Fibroblast of skin of abdomen (primary cell): Measurements from ENCODE around the gene DHRS4.
"Not testable (repeated sequence)": the region's sequence is repeated elsewhere in the genome, so short reads cannot be mapped to it uniquely, and the experiment has no call there.

ENCODE experiments used
- DNase-seq: peaks from one replicate; pipeline ENCODE4 v3.0.0-alpha.2; 2013

Gene DHRS4

DNA sequence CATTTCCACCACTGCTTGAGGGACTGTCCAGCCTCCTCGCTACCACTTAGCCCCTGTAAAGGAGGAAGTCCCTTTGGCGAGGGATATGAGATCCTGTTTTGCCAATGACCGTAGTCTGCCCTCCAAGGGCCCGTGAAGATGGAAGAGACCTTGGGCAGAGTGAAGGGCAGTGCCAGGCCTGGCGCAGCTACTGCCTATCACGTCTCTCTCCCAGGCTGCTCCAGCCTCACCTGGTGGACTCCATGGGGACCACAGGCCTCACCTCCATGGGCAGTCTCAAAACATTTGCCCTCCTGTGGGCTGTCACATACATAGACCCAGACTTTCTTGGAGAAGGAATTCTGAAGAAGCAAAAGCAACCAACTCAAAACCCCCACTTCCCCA, 34.6 kb downstream of the DHRS4 start:
- not testable (repeated sequence) for DNase-seq

DNA sequence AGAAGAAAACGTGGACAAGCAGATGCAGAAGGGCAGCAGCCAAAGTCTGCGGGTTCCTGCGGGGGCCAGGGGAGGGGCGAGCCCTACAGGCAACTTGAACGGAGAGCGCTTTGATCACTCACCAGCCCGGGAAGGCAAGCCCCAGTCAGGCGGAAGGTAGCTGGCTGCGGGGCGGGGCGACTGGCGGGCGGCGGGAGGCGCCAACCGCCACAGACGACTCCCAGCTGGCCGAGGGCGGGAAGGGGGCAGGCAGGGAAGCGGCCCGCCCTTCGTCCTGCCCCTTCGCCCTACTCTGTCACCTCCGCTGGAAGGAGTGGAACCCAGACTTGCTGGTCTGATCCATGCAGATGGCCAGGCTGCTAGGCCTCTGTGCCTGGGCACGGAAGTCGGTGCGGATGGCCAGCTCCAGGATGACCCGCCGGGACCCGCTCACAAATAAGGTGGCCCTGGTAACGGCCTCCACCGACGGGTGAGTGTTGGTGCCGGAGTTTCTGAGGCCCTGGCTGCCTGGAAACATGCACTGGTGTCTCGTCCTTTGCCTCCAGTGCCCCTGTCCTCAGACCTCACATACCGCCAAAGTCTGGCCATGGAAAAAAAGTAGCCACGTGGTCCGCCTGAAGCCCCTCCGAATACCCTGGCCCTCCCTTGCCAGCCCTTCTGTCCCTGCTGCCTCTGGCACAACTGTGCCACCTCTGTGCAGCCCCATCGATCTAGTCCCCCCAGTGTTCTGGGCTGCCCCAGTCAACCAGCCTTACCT, 35.2 kb downstream of the DHRS4 start, which contains the start of gene DHRS4L2:
Gene DHRS4L2, plus strand, starts transcription at position 323 of the 757 bp plus-strand sequence. Its CDS starts 19 bp downstream, at position 342.
- DNase-seq: peak; percentile 64

DNA sequence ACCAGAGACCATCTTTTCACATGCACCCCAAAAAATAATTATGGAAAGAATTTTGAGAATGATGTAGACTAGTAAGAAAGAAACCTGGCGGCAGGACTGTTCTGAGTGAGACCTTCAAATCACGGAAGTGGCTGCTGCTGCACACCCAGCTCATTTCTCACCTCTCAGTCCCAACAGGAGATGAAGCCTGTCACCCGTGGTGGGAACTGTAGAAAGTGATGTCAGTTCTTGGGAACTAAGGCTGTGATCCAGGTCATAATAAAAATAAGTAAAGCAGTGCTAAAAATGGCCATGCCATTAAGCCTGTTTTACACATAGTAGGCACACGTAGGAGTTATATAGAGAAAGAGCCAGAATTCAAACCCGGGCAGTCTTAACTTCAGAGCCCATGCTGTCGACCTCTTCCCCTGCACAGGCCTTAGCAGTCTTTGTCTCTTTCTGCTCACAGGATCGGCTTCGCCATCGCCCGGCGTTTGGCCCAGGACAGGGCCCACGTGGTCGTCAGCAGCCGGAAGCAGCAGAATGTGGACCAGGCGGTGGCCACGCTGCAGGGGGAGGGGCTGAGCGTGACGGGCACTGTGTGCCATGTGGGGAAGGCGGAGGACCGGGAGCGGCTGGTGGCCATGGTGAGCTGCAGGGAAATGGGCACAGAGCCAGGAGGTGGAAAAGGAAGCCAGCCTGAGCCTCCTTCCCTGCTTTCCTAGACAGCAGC, 36.3 kb downstream of the DHRS4 start:
- DNase-seq: not testable (repeated sequence)

DNA sequence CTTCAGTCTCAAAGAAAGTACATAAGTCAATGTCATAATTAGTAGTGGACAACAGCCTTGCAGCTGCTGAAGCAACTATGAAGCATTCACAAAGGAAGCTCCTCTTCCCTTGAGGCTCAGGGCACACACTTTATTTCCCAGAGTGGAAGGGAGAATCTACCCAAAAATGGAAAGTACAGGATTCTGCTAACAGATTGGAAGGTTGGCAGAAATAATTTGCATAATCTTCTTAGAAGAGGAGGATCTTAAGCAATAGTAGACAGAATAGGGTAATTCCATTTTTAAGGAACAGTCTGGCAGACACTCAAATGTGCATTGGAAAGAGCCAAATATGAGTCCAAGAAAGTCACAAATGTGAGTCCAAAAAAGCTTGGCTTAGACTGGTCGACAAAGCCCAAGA, 37.4 kb downstream of the DHRS4 start:
- DNase-seq: not testable (repeated sequence)

DNA sequence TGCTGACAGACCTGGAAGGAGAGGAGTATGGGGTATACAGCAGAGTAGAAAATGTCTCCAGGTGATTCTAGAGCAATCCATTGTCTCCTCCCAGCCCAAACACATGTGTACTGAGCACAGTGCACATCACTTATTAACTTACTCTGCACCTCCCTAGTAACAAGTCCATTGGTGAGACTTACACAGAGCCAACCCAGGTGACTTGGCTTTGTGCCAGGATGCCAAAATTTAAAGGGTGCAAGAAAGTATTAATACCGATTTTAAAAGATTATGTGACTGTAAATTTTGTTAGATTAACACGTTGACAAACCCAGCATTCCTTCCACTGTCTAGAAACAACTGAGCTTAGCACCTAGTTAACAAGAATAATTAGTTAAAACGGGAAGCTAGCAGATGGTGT, 39.5 kb downstream of the DHRS4 start:
- not testable (repeated sequence) for DNase-seq

DNA sequence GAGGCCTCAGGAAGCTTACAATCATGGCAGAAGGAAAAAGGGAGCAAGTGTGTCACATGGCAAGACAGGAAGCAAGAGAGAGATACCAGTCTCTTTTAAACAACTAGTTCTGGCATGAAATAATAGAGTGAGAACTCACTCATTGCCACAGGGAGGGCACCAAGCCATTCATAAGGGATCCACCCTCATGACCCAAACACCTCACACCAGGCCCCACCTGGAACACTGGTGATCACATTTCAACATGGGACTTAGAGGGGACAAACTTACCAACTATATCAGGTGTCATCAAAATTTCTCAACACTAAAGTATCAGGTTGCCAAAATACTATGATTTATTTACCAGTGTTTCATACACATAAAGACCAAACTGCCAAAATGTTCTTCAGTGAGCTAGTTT, 42.4 kb downstream of the DHRS4 start:
- not testable (repeated sequence) for DNase-seq

DNA sequence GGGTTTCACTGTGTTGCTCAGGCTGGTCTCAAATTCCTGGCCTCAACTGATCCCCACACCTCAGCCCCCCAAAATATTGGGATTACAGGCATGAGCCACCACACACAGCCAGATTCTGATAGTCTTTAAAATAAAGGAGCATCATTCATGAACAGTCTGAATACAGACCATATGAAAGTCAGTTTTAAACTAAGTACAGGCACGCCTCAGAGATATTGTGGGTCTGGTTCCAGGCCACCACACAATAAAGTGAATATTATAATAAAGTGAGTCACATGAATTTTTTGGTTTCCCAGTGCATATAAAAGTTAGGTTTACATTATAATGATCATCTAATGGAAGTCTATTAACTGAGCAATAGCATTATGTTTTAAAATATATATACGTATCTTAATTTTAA, 43.3 kb downstream of the DHRS4 start:
- DNase-seq: not testable (repeated sequence)

DNA sequence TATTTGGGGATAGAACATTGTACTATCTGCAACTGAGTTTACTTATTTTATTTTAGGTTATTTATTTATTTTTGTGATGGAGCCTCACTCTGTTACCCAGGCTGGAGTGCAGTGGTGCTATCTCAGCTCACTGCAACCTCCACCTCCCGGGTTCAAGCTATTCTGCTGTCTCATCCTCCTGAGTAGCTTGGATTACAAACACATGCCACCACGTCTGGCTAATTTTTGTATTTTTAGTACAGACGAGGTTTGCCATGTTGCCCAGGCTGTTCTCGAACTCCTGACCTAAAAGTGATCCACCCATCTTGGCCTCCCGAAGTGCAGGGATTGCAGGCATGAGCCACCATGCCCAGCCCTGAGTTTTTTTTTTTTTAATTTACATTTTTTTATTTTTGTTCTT, 46.1 kb downstream of the DHRS4 start:
- not testable (repeated sequence) for DNase-seq

DNA sequence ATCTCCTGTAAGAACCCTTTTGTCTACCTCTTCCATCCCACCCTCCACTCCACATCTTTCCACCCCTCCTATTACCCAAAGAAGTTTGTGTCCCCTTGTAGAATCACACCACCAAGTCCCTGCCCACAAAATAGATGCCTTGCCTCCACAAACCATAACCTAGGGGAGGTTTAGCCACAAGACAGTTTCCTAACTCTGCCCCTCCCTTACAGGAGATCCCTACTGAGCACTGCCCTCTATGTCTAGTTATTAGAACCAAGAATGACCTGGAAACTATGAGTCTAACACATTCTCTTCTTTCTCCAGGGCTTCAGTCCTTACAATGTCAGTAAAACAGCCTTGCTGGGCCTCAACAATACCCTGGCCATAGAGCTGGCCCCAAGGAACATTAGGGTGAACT, 47.5 kb downstream of the DHRS4 start:
- DNase-seq: not testable (repeated sequence)

DNA sequence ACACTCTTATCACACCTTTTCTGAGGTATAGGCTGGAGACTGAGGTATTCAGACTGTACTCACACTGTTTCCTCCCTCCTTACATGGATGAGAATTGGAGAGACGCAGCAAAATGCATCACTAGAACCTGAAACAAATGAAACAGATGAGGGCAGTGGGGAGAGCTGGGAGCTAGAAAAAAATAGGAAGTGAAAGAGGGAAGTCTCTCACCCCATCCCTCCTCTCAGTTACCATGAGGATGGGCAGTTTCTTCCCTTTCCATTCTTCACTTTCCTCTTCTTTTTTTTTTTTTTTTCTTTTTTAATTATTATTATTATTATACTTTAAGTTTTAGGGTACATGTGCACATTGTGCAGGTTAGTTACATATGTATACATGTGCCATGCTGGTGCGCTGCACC, 48.1 kb downstream of the DHRS4 start:
- not testable (repeated sequence) for DNase-seq

DNA sequence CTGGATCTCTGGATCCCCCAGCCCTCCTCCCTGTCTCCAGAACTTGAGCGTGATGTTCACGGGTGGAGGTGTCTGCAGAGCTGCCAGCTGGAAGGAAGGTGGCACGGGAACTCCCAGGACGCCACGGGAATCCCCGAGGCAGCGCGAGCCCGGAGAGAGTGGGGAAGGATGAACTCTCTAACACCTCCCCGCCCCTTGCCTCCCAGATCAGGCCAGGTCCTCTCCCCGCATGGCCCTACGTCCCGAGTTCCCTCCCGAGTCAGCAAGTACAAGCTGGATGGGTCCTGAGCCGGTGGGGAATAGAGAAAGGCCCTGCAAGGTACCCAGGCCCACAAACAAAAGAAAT, 52.9 kb downstream of the DHRS4 start:
- DNase-seq: not testable (repeated sequence)

DNA sequence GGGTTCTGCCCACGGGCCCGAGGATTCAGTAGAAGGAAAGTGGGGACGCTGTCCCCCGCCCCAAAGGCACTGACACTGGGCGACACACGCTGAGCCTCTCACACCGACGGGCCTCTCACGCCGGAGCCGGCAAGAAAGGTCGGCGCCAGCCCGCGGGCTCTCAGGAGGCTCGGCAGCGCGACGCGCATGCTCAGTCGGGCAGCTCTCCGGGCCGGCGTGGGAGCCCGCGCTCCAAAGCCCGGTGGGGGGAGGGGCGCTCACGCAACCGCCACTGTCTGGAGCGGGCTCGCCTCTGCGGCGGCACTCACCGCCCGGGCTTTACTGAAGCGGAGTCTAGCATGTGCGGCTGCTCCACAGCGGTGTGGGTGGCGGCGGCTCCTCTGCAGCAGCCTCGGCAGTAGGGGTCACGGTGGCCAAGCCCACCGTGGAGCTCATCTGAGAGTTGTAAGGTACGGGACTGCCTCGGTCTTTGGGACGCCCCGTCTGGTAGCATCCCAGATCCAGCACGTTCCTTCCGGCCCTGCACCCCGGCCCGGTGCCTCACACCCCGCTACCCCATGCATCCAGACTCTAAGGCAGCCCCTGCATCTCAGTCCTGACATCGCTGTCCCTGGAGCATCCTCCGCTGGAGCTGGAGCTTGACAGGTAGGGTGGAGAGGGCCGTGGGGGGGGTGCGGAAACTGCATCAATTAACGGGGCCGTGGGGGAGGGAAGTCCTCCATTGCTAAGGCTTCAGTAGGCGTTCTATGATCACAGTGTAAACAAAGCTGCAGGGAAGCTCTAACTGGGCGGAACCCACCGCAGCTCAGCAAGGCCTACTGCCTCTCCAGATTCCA, 53.5 kb downstream of the DHRS4 start:
- not testable (repeated sequence) for DNase-seq

DNA sequence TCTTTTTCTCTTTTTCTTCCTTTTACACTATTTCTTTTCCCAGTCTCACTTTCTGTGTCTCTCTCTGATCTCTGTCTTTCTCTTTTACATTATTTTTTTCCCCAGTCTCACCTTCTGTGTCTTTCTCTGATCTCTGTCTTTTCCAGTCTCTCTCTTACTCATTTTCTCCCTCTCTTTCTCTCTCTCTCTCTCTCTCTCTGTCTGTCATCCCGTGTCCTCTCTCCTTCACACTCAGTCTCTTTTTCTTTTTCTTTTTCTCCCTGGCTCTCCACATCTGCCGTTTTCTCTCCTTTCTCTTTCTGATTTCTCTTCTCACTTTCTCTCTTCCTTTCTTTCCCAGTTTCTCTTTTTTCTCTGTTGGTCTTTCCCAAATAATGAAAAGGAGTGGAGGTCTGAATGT, 57.5 kb downstream of the DHRS4 start:
- DNase-seq: no peak

DNA sequence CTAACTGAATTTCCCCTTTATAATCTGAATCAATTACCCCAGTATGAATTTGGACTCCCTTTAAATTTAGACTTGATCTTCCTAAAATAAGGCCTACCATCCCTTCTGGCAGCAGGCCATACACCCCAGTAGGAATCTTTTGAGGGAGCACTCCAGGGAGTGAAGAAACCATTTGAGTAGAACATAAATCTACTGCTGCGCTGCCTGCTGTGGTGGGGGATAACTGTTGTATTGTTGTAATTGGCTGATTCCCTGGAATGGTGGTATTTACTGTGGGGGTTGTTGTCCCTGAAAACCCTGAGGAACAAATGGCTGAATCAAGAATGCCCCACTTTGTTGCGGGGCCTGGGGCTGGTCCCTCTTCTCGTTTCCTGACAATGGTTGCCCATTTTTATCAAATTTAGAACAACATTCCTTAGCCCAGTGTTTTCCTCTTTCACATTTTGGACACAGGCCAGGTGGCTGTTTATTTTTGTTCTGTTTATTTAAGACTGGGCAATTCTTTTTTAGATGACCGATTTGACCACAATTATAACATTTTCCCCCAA, 59.2 kb downstream of the DHRS4 start:
- DNase-seq: not testable (repeated sequence)

DNA sequence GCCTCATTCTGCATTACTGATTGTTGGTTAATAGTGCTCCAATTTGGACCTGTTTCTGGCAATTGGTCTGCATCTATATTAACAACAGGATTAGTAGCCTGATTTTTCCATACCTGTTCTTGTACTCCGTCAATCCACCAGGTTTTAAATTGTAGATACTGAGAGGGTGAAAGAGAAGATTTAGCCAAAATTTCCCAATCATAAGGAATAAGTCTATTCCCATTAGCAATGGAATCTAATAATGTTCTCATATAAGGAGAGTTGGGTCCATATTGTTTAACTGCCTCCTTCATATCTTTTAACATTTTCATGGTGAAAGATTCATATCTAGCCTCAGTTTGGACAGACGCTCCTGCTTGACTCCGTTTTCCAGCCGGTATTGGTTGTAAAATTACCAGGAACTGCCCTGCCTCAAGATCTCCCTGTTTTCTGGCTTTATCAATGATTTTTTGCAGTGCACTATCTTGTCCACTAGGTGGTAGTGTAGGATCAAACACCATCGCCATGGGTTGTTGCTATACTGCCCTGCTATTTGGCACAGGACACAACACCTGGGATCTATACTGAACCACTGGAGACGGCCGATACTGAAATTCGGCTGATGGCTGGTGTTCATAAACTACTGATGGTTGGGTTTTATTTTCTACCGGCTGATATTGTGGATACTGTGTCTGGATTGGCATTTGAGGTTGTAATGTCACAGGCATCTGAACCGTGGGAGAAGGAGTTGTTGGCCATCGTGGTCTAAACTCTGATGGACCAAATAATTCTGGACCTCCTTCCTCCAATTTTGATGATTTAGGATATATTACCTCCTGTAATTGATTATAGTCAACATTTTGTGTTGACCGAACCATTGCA, 60.3 kb downstream of the DHRS4 start:
- peak; percentile 47 for DNase-seq

DNA sequence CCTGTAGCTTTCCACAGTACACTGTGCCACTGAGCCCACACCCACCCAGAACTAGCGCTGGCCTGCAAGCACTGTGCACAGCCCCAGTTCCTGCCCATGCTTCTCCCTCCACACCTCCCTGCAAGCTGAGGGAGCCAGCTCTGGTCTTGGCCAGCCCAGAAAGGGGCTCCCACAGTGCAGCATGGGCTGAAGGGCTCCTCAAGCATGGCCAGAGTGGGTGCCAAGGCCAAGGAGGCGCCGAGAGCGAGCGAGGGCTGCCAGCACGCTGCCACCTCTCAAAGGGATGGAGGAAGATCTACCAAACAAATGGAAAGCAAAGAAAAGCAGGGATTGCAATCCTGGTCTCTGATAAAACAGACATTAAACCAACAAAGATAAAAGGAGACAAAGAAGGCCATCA, 62.2 kb downstream of the DHRS4 start:
- not testable (repeated sequence) for DNase-seq
